Amniotic stem cell (primary cell): ENCODE results near the gene CES1.
"Not testable (repeated sequence)": the region's sequence is repeated elsewhere in the genome, so short reads cannot be mapped to it uniquely, and the experiment has no call there.

ENCODE experiments used
- DNase-seq: peaks from one replicate; lab custom pipeline; 2025; lab: John Stamatoyannopoulos, UW

The CES1 gene

DNA sequence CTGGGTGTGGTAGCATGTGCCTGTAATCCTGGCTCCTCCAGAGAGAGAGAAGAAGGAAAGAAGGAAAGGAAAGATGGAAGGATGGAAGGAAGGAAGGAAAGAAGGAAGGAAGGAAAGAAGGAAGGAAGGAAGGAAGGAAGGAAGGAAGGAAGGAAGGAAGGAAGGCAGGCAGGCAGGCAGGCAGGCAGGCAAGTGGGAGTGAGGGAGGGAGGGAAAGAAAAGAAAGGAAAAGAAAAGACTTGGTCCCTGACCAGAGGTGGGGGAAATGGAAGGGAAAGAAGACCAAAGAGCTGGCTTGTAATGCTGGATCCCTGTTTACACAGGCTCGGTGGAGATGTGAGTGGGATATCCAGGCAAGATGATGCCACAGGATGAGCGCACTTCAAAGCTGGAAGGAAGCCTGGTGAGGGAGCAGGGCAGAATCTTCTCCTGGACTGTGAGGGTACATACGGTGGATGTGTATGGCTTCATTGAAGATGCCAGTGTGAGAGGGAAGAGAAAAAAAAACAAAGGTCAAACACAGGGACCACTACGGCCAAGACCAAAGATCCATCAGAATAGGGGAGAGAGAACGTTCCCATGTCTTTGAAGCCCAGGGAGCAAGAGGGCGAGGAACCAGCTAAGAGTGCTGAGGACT lies 2.1 kb downstream of the CES1 start:
- DNase-seq = no peak

- not testable (repeated sequence) for DNase-seq
Observed at GRCh38 chr16:55829232-55829631, 3.7 kb downstream of the CES1 start.

GRCh38 chr16:55828680-55829079 lies 4.2 kb downstream of the CES1 start:
- no peak for DNase-seq

GRCh38 chr16:55825115-55825728 lies 7.7 kb downstream of the CES1 start:
- DNase-seq = no peak

DNA sequence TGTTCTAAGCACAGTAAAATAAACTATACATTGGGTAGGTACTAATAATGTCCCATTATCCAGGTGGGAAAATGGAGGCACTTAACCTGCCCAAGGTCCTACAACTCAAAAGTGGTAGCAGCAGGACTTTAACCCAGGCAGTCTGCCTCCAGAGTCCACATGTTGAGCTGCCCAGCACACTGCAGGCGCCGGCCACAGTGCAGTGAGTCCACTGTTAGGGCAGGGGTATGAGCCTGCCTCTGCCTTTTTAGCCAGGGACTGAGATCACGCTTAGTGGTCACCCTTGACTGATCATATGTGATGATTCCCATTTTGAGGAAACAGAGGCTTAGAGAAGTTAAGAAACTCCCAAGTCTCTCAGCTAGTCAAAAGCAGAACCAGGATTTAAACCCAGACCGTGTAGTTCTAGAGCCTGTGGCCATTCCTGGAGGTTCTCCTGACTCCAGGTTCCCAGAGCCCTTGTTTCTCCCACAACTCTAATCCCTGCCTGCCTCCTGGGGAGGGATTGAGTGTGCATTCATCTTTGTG lies 8.4 kb downstream of the CES1 start:
- no peak for DNase-seq

DNA sequence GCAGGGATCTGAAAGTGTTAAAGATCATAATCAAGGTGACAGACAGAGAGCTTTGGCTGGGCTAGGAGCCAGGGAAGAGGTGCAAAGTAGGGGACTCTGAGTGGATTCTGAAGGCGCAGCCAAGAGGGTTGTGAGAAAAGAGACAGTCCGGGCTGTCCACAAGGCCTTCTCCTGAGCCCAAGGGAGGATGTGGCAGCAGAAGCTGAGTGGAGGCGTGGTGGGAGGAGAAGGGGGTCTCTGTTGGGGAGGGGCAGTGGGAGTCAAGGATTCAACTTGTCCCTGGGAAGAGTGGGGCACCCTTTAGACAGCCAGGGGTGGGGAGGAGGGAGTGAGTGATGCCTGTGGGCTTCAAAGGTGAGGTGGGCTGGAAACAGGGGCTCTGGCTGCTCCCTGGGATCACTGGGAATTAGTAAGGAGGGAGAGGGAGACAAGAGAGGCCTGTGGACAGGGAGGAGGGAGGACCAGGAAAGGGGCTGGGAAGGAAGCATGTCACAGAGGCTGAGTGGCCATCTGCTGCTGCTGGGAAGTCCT lies 10.6 kb downstream of the CES1 start:
- DNase-seq = no peak

DNA sequence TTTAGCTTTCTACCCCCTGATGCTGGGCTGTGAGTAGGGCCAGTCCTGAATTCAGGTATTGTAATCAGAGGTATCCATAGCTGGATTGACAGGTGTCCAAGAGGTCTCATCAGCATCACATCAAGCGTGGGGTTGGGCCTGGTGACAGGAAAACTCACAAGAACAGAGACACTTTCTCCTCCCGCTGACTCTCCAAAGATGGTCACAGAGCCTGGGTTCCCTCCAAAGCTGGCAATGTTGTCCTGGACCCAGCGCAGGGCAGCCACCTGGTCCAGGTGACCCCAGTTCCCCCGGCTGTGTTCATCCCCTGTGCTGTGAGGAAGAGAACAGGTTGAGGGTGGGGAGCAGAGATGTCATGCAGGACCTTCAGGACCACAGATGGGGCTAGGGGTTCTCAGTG lies 11.7 kb downstream of the CES1 start:
- DNase-seq = no peak

GRCh38 chr16:55820615-55821014 lies 12.3 kb downstream of the CES1 start:
- DNase-seq = no peak

- no peak for DNase-seq
Observed at GRCh38 chr16:55817236-55817912, 15.5 kb downstream of the CES1 start.

DNA sequence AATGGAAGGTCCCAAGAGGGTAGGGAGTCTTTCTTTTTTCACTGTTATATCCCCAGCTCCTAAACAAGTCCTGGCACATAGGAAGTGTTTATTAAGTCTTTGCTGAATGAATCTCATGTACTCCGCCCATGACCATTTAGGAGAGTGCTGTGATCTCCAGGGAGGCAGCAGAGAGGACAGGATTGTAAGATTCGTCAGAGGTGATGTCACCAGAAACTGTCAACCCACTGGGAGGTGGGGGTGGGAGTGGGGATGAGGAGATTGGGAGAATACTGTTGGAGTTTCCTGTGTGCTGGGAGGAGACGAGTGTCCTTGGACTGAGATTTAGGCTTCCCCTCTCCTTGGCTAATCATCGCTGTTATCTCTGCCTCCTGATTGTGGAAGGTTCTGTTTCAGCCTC lies 16.7 kb downstream of the CES1 start:
- not testable (repeated sequence) for DNase-seq

GRCh38 chr16:55815320-55815719 lies 17.6 kb downstream of the CES1 start:
- no peak for DNase-seq

DNA sequence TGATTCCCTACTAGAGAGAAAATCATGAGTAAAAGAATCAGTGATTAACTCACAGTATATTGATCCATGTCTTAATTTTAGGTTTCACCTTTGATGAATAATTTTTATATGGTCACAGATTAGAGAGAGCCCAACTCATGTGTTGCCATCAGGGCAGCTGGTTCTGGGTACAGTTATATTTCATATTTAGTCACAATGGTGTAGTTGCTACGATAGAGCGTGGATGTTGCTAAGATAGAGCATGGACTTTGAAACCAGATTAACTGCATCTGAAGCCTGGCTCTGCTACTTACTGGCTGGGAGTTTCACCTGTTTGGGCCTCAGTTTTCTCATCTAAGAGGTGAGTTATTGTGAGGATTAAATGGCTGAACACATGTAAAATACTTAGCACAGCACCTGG lies 18.7 kb downstream of the CES1 start:
- not testable (repeated sequence) for DNase-seq

GRCh38 chr16:55813730-55814129 lies 19.2 kb downstream of the CES1 start:
- not testable (repeated sequence) for DNase-seq

GRCh38 chr16:55812951-55813350 lies 19.9 kb downstream of the CES1 start:
- DNase-seq = no peak

GRCh38 chr16:55811811-55812210 lies 21.1 kb downstream of the CES1 start:
- DNase-seq = no peak

DNA sequence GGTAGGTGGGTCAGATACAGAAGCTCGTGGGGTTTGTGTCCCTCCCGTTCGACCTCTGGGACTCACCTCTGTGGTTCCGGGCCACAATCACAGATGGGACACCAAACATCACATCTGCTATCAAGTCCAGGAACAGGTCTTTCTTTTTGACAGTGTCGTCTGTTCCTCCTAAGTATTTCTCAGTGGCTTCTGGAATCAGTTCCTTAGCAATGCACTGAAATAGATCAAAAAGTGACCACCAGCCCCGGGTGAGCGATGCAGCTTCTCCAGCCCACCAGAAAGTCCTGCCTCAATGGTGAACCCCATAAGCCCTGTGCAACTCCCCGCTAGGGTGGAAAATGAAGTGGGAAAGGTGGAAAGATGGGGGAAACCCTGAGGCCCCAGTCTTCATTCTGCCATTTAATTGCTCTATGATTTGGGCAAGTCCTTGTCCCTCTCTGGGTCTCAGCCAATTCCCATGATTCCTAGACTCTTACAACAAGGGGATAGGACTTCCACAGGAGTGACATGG lies 22.4 kb downstream of the CES1 start:
- DNase-seq = no peak

- no peak for DNase-seq
Observed at GRCh38 chr16:55809851-55810250, 23.0 kb downstream of the CES1 start.

DNA sequence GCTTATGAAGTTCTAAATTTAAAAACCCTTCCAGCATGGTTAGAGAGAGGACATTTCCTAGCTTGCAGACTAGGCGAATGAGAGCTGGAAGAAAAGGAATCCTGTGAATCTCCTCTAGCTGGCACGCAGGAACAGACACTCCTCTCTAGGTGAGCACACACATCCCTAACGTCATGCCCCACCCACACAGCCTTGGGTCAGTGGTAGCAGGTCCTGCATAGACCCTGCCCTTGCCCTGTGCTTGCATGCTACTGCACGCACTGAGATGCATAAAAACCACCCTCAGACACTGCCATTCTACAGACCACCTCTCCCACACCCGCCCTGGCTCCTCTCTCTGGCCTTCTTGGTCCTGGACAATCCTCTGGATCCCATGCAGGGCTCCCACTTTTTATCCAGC lies 23.5 kb downstream of the CES1 start:
- no peak for DNase-seq

DNA sequence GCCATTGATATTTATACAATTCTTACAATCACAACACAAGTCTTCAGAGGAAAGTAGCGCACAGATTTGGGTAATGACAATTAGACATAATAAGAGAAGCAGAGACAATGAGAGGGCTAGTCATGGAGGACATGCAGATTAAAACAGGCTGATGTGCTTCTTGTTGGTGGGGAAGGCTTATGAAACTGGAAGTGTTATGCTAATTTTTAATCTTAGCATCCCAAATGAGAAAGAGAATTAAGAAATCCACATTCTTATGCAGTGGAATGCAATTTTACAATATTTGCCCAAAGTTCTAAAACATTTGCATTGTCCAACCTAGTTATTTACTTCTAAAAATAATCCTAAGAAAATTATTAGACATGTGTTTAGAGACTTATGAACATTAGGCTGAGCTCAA lies 24.6 kb downstream of the CES1 start:
- not testable (repeated sequence) for DNase-seq

- DNase-seq = not testable (repeated sequence)
Observed at GRCh38 chr16:55805104-55805503, 27.8 kb downstream of the CES1 start.

GRCh38 chr16:55803681-55804080 lies 29.2 kb downstream of the CES1 start:
- DNase-seq = not testable (repeated sequence)

GRCh38 chr16:55792934-55793374 lies 39.9 kb downstream of the CES1 start:
- DNase-seq = not testable (repeated sequence)

DNA sequence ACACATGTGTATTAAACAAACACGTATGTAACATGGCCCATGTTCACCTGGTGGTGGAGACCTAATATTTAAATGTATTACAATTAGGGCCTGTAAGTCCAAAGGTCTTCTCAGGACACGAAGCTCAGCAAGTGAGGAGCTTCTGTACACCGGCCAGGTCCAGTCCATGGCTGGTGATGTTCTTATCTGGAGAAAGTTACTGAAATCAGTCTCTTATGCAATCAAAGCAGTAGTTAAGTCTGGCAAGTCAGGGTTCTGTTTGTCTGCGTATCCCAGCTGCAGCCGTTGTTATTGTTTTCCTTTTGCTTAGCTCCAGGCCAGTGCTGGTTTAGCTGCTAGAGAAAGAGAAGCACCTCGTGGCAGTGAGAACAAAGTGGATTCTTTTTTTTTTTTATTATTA lies 41.4 kb downstream of the CES1 start:
- not testable (repeated sequence) for DNase-seq
